Activated CD4-positive, alpha-beta T cell treated with anti-CD3 and anti-CD28 coated beads for 1 hour (primary cell): Measurements from ENCODE around the gene NFATC2.

Experiments
- DNase-seq: peaks from one replicate; pipeline ENCODE4 v3.0.0-alpha.2; 2020

The NFATC2 gene

GRCh38 chr20:51512645-51513044, 29.9 kb downstream of the NFATC2 start:
- no peak for DNase-seq

- no peak for DNase-seq
These were observed 30.5 kb downstream of the NFATC2 start for GRCh38 chr20:51511861-51512619.

- no peak for DNase-seq
These were observed 31.4 kb downstream of the NFATC2 start for GRCh38 chr20:51510936-51511605.

GRCh38 chr20:51510169-51510568, 32.4 kb downstream of the NFATC2 start:
- DNase-seq, result no peak

GRCh38 chr20:51509208-51509607, 33.3 kb downstream of the NFATC2 start:
- DNase-seq, result no peak

- DNase-seq, result no peak
These were observed 33.7 kb downstream of the NFATC2 start for GRCh38 chr20:51508780-51509179.

GRCh38 chr20:51508158-51508557, 34.4 kb downstream of the NFATC2 start:
- DNase-seq, result no peak

GRCh38 chr20:51507216-51508036, 35.1 kb downstream of the NFATC2 start:
- DNase-seq, result no peak

- DNase-seq, result no peak
These were observed 35.8 kb downstream of the NFATC2 start for GRCh38 chr20:51506527-51507215.

- DNase-seq, result no peak
These were observed 37.0 kb downstream of the NFATC2 start for GRCh38 chr20:51505566-51505965.

- DNase-seq, result no peak
These were observed 39.1 kb downstream of the NFATC2 start for GRCh38 chr20:51503376-51503775.

GRCh38 chr20:51500936-51501335, 41.6 kb downstream of the NFATC2 start:
- DNase-seq, result no peak

- no peak for DNase-seq
These were observed 42.2 kb downstream of the NFATC2 start for GRCh38 chr20:51500311-51500710.

- no peak for DNase-seq
These were observed 43.6 kb downstream of the NFATC2 start for GRCh38 chr20:51498765-51499540.

- DNase-seq, result no peak
These were observed 44.7 kb downstream of the NFATC2 start for GRCh38 chr20:51497542-51498467.

- no peak for DNase-seq
These were observed 45.6 kb downstream of the NFATC2 start for GRCh38 chr20:51496964-51497363.

- DNase-seq, result no peak
These were observed 46.5 kb downstream of the NFATC2 start for GRCh38 chr20:51495921-51496545.

- no peak for DNase-seq
These were observed 47.2 kb downstream of the NFATC2 start for GRCh38 chr20:51495291-51495690.

GRCh38 chr20:51494241-51495110, 48.0 kb downstream of the NFATC2 start:
- no peak for DNase-seq
